ELR (cell line): ENCODE measurements around the gene LTA4H.

Experiments
- DNase-seq: peaks from one replicate; pipeline ENCODE4 v3.0.0-alpha.2; 2015; ENCODE audit warnings: low read depth

The LTA4H gene

DNA sequence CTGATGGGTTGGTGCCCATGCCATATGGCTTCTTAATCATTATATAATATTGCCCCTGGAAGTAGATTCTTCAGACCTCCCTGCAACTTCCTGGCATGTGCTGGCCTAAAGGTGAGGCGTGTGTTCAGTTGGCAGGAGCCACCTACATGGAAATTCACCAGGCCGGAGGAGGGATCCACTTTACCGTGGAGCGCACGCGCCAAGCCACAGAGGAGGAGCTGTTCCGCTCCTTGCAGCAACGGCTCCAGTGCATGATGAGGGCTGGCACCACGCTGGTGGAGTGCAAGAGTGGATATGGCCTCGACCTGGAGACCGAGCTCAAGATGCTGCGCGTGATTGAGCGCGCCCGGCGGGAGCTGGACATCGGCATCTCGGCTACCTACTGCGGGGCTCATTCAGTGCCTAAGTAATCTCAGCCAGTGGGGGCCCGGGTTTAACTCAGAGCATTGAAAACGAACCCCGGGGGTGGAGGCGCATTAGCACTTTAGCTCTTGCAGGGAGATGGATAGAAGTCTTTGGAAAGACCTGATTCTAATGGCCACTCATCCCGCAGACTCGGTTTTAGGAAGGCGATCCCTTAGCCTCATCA is 78.7 kb downstream of the LTA4H start:
- DNase-seq, result no peak

DNA sequence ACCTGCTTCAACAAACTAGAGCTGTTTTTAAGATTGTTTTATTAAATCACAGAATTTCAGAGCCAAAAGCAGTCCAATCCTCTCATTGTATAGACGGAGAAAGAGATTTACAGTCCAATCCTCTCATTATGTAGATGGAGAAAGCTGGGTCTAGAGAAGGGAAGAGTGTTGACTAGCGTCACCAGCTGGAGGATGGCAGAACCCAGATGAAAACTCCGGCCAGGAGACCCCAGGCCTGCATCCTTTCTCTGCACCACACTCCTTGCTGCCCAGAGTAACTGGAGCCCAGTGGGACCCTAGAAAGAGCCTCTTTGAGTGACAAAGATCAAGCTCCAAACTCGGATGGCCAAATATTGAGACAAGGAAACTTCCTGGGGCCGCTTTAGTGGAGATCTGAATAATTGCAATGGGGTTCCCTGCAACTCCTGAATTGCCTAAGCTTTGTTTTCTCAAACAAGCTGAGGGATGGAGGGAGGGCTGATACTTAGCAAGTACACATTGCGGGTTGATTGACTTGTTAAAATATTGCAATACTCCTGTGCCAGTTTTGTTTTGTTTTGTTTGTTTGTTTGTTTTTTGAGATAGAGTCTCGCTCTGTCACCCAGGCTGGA is 79.7 kb downstream of the LTA4H start:
- DNase-seq, result no peak

- DNase-seq, result no peak
These were observed 82.4 kb downstream of the LTA4H start for GRCh38 chr12:95953000-95953399.

DNA sequence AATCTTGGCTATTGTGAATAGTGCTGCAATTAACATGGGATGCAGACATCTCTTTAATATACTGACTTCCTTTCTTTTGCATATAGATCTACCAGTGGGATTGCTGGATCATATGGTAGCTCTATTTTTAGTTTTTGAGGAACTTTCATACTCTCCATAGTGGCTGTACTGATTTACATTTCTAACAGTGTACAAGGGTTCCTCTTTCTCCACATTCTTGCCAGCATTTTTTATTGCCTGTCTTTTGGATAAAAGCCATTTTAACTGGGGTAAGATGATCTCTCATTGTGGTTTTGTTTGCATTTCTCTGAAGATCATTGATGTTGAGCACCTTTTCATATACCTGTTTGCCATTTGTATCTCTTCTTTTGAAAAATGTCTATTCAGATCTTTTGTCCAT is 83.9 kb downstream of the LTA4H start:
- DNase-seq, result no peak
